SK-N-SH (cell line): Measurements from ENCODE around the gene WNT9B. TPM values are rescaled to one million over a fixed set of nuclear protein-coding genes. Genes with fewer than 3 reads are reported as not detected.

ENCODE experiments used
- CTCF ChIA-PET: fragments of 300-600, 350-600 bp; formaldehyde crosslinking; extraction: SDS; loops from one replicate; lab custom pipeline; 2021; lab: Yijun Ruan, JAX
- POLR2A ChIA-PET: fragments of 350-600 bp; sonication (Branson Sonifier 250); formaldehyde crosslinking; extraction: SDS; loops from one replicate; lab custom pipeline; 2020; ENCODE audit warnings: antibody characterized with exemption, inconsistent platforms; lab: Yijun Ruan, JAX
- DNase-seq: peaks from one replicate; pipeline ENCODE4 v3.0.0; 2012
- H2AFZ ChIP-seq: fragments of 200-600 bp; sonication (generic); 2 replicates; pipeline ENCODE4 v1.8.1; 2016; ENCODE audit warnings: antibody characterized with exemption, mild to moderate bottlenecking, low read depth
- H3F3A ChIP-seq: fragments of 200-600 bp; sonication (generic); replicated peaks from 2 replicates; pipeline ENCODE3; 2016; ENCODE audit warnings: antibody characterized with exemption, mild to moderate bottlenecking; ENCODE audit not compliant: insufficient read depth
- H3K27ac ChIP-seq, 2 experiments: fragments of 200-500 bp in 1 of 2; fragments of 200-600 bp in 1 of 2; sonication (Bioruptor generic) in 1 of 2; sonication (generic), shearing (Covaris generic) in 1 of 2; 2 replicates each; pipeline versions ENCODE4 v1.5.1 to v1.6.1; 2014 to 2016; ENCODE audit warnings: low read depth in 2 of 2, inconsistent platforms in 1 of 2, low read length in 1 of 2, mild to moderate bottlenecking in 1 of 2, mixed read lengths in 1 of 2
- H3K27me3 ChIP-seq: fragments of 200-600 bp; sonication (generic), shearing (Covaris generic); 2 replicates; pipeline ENCODE4 v1.6.1; 2016; ENCODE audit warnings: mixed run types; ENCODE audit not compliant: insufficient read depth
- H3K36me3 ChIP-seq, 2 experiments: fragments of 200-500 bp in 1 of 2; fragments of 200-600 bp in 1 of 2; sonication (Bioruptor generic) in 1 of 2; sonication (generic) in 1 of 2; replicated peaks in 1 of 2; 2 replicates each; pipeline versions ENCODE3 to v1.5.1; 2014 to 2016; ENCODE audit warnings: low read length in 1 of 2, mild to moderate bottlenecking in 1 of 2; ENCODE audit not compliant: insufficient read depth in 2 of 2, control insufficient read depth in 1 of 2
- H3K4me1 ChIP-seq, 2 experiments: fragments of 200-500 bp in 1 of 2; fragments of 200-600 bp in 1 of 2; sonication (Bioruptor generic) in 1 of 2; sonication (generic), shearing (Covaris generic) in 1 of 2; 2 replicates each; pipeline versions ENCODE4 v1.5.1 to v1.6.1; 2014 to 2016; ENCODE audit warnings: low read depth in 1 of 2, low read length in 1 of 2, mixed run types in 1 of 2; ENCODE audit not compliant: insufficient read depth in 2 of 2, control insufficient read depth in 1 of 2
- H3K4me2 ChIP-seq: fragments of 200-600 bp; sonication (generic), shearing (Covaris generic); 2 replicates; pipeline ENCODE4 v1.6.1; 2017; ENCODE audit warnings: mixed run types
- H3K4me3 ChIP-seq, 2 experiments: fragments of 200-500 bp in 1 of 2; fragments of 200-600 bp in 1 of 2; sonication (Bioruptor generic) in 1 of 2; sonication (generic), shearing (Covaris generic) in 1 of 2; 2 replicates each; pipeline versions ENCODE4 v1.5.1 to v1.8.1; 2014 to 2016; ENCODE audit warnings: low read depth in 2 of 2, inconsistent platforms in 1 of 2, low read length in 1 of 2, mild to moderate bottlenecking in 1 of 2, mixed read lengths in 1 of 2, moderate library complexity in 1 of 2
- H3K79me2 ChIP-seq: fragments of 200-600 bp; sonication (generic); 2 replicates; pipeline ENCODE4 v1.8.1; 2017; ENCODE audit warnings: mild to moderate bottlenecking; ENCODE audit not compliant: insufficient read depth
- H3K9ac ChIP-seq: fragments of 200-600 bp; sonication (generic); 2 replicates; pipeline ENCODE4 v1.6.1; 2017; ENCODE audit warnings: mixed run types
- H3K9me2 ChIP-seq: fragments of 200-600 bp; sonication (generic); 2 replicates; pipeline ENCODE4 v1.6.1; 2017; ENCODE audit warnings: mixed run types
- H3K9me3 ChIP-seq: fragments of 200-600 bp; sonication (generic); 2 replicates; pipeline ENCODE4 v1.6.1; 2017; ENCODE audit warnings: mixed run types, mild to moderate bottlenecking, moderate library complexity
- H4K20me1 ChIP-seq: fragments of 200-600 bp; sonication (generic); 2 replicates; pipeline ENCODE4 v1.6.1; 2017; ENCODE audit warnings: mild to moderate bottlenecking, mixed run types; ENCODE audit not compliant: insufficient read depth
- CHD2 ChIP-seq: fragments of 150-350 bp; IDR thresholded peaks from 2 replicates; pipeline ENCODE4 v1.6.1; 2018; ENCODE audit warnings: low read length; ENCODE audit not compliant: partially characterized antibody
- FOXJ3 ChIP-seq: sonication (generic); formaldehyde crosslinking; IDR thresholded peaks from 2 replicates; pipeline ENCODE4 v1.5.1; 2020; ENCODE audit warnings: mild to moderate bottlenecking, missing genetic modification reagents
- FOXM1 ChIP-seq: IDR thresholded peaks from 2 replicates; pipeline ENCODE4 v1.4.0; 2012; ENCODE audit warnings: low read depth, mild to moderate bottlenecking
- GABPA ChIP-seq: IDR thresholded peaks from 2 replicates; pipeline ENCODE4 v1.4.0; 2012; ENCODE audit warnings: low read depth, mild to moderate bottlenecking
- GATA2 ChIP-seq: sonication (generic); formaldehyde crosslinking; IDR thresholded peaks from 2 replicates; pipeline ENCODE4 v1.5.0; 2020; ENCODE audit warnings: mild to moderate bottlenecking, missing genetic modification reagents
- MEF2A ChIP-seq: IDR thresholded peaks from 2 replicates; pipeline ENCODE4 v1.4.0; 2012; ENCODE audit warnings: low read depth, borderline replicate concordance
- NFIC ChIP-seq: IDR thresholded peaks from 2 replicates; pipeline ENCODE4 v1.4.0; 2012; ENCODE audit warnings: borderline replicate concordance
- RFX5 ChIP-seq: IDR thresholded peaks from 2 replicates; pipeline ENCODE4 v1.6.1; 2012; ENCODE audit warnings: mild to moderate bottlenecking, improper control_type of control experiment, low read length
- RXRA ChIP-seq: IDR thresholded peaks from 2 replicates; pipeline ENCODE4 v1.4.0; 2012; ENCODE audit warnings: low read depth, mild to moderate bottlenecking, borderline replicate concordance
- SIN3A ChIP-seq: IDR thresholded peaks from 2 replicates; pipeline ENCODE4 v1.6.1; 2012; ENCODE audit warnings: low read depth, mild to moderate bottlenecking, low read length, moderate library complexity, borderline replicate concordance
- SMC3 ChIP-seq: IDR thresholded peaks from 2 replicates; pipeline ENCODE4 v1.6.1; 2012; ENCODE audit warnings: low read depth, low read length, improper control_type of control experiment
- TAF1 ChIP-seq: IDR thresholded peaks from 2 replicates; pipeline ENCODE4 v1.6.1; 2012; ENCODE audit warnings: low read depth, mild to moderate bottlenecking, low read length, moderate library complexity, borderline replicate concordance
- TCF12 ChIP-seq: IDR thresholded peaks from 2 replicates; pipeline ENCODE4 v1.4.0; 2012
- WGBS: methylation state at CpG from one replicate; pipeline ENCODE4 v1.1.6; 2017; ENCODE audit warnings: low lambda C conversion rate; 5-methylcytosine and 5-hydroxymethylcytosine counted together
- polyA plus RNA-seq, 3 experiments: library from polyadenylated mRNA; depleted of rRNA; stranded (reverse); fragments of >200 nt; gene quantifications; 2 replicates each; pipeline ENCODE4 v1.2.3, GENCODE V29; 2012
- TF ChIP-seq, protein P1 (sequence below): IDR thresholded peaks from 2 replicates; pipeline ENCODE4 v1.4.0; 2012; ENCODE audit warnings: low read depth, borderline replicate concordance
- TF ChIP-seq, protein P2 (sequence below): fragments of 150-350 bp; IDR thresholded peaks from 2 replicates; pipeline ENCODE4 v1.6.1; 2017; ENCODE audit warnings: antibody characterized with exemption, low read length, low read depth, borderline replicate concordance
- TF ChIP-seq, protein P3 (sequence below): IDR thresholded peaks from 2 replicates; pipeline ENCODE4 v1.6.1; 2012; ENCODE audit warnings: mild to moderate bottlenecking, low read depth, low read length, moderate library complexity
- TF ChIP-seq, protein P4 (sequence below): fragments of 200-600 bp; sonication (generic); IDR thresholded peaks from 2 replicates; pipeline ENCODE4 v1.6.1; 2017; ENCODE audit warnings: antibody characterized with exemption, mild to moderate bottlenecking, moderate library complexity

The WNT9B gene
- polyA plus RNA-seq, 1 of the 3 experiments (the other 2 are of a cell fraction), result not detected

DNA sequence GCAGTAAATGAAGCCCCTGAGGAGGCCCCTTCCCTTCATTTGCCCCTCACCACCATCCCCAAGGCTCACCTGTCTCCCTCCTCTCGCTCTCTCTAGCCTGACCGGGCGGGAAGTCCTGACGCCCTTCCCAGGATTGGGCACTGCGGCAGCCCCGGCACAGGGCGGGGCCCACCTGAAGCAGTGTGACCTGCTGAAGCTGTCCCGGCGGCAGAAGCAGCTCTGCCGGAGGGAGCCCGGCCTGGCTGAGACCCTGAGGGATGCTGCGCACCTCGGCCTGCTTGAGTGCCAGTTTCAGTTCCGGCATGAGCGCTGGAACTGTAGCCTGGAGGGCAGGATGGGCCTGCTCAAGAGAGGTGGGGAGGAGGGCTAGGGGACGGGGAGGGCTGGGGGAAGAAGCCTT lies 21.0 kb downstream of the WNT9B start:
- H3K9me3 ChIP-seq, result no peaks in the 10 kb centered on the region
- ChIA-PET CTCF (interaction anchor here (9.0 kb wide), 1 partner anchor 29 kb away, joined by 44 read pairs; no protein-coding TSS in a partner anchor), POLR2A (no interaction called here)
- TF ChIP-seq RFX5 (no peak), FOXM1 (no peak), SIN3A (no peak), GATA2 (CRISPR knock-in tag) (no peak)
- TF ChIP-seq, protein P1, sequence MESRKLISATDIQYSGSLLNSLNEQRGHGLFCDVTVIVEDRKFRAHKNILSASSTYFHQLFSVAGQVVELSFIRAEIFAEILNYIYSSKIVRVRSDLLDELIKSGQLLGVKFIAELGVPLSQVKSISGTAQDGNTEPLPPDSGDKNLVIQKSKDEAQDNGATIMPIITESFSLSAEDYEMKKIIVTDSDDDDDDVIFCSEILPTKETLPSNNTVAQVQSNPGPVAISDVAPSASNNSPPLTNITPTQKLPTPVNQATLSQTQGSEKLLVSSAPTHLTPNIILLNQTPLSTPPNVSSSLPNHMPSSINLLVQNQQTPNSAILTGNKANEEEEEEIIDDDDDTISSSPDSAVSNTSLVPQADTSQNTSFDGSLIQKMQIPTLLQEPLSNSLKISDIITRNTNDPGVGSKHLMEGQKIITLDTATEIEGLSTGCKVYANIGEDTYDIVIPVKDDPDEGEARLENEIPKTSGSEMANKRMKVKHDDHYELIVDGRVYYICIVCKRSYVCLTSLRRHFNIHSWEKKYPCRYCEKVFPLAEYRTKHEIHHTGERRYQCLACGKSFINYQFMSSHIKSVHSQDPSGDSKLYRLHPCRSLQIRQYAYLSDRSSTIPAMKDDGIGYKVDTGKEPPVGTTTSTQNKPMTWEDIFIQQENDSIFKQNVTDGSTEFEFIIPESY, result no peak
- 79% methylated on average over 16 of the region's 16 CpGs for WGBS
- H3K9me2 ChIP-seq, result no peaks in the 10 kb centered on the region
- peaks cover 0 to 5% of the 10 kb centered on the region in 2 experiments; a peak in 1 of 4 replicates for H3K4me1 ChIP-seq
- H3K36me3 ChIP-seq, result no peaks in the 10 kb centered on the region
- H4K20me1 ChIP-seq, result no peaks in the 10 kb centered on the region
- H3K27me3 ChIP-seq, result peaks cover 5% of the 10 kb centered on the region; the same call in 1 of the 2 replicates
- DNase-seq, result no peak
- H3K4me2 ChIP-seq, result no peak overlapping the region
- H2AFZ ChIP-seq, result no peak overlapping the region
- H3F3A ChIP-seq, result no peaks in the 10 kb centered on the region
- no peak overlapping the region for H3K27ac ChIP-seq
- H3K4me3 ChIP-seq, result no peak overlapping the region
- no peak overlapping the region for H3K9ac ChIP-seq
- H3K79me2 ChIP-seq, result no peaks in the 10 kb centered on the region

DNA sequence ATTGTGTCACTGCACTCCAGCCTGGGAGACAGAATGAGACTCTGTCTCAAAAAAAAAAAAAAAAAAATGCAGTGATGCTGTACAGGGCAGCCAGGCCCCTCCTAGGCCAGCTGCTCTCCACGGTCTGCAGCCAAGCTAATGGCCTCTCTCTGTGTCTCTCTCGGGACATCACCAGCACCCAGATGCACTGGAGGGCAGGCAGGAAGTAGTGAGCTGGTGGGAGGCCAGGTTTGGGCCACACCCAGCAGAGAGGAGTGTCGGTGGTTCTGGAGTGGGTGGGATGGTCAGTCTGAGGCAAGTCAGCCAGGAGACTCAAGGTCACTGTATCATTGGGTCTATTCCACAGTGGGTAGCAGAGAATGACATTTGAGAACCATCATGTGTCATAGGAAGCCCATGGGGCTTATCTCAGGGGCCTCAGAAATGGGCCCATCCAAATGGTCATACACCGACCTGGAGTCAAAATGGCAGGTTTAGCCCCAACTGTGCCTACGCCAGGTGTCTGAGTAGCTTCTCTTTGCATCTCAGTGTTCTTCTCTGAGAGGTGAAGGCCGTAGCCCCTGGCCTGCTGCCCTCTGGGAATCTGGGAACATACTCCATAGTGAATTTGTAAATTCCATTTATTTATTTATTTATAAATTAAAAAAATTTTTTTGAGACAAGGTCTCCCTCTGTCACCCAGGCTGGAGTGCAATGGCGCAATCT lies 22.7 kb downstream of the WNT9B start:
- H3K27me3 ChIP-seq, result peaks cover 6% of the 10 kb centered on the region; the same call in 1 of the 2 replicates
- H3K27ac ChIP-seq, result no peak overlapping the region
- H2AFZ ChIP-seq, result no peak overlapping the region
- no peak overlapping the region for H3K9ac ChIP-seq
- no peak for DNase-seq
- ChIA-PET POLR2A (interaction anchor here (0.6 to 1.1 kb wide), 2 partner anchors 70 to 261 kb away, joined by 3 to 4 read pairs; no protein-coding TSS in a partner anchor), CTCF (interaction anchor here (1.1 to 9.0 kb wide), 2 partner anchors 31 to 742 kb away, joined by 3 to 44 read pairs; no protein-coding TSS in a partner anchor)
- no peak overlapping the region for H3K4me3 ChIP-seq
- no peaks in the 10 kb centered on the region for H3K9me3 ChIP-seq
- H3K36me3 ChIP-seq, result no peaks in the 10 kb centered on the region
- 69% methylated on average over 7 of the region's 7 CpGs for WGBS
- no peaks in the 10 kb centered on the region for H3F3A ChIP-seq
- no peaks in the 10 kb centered on the region for H4K20me1 ChIP-seq
- H3K9me2 ChIP-seq, result no peaks in the 10 kb centered on the region
- H3K4me1 ChIP-seq, result peaks cover 0 to 5% of the 10 kb centered on the region in 2 experiments; a peak in 1 of 4 replicates
- H3K79me2 ChIP-seq, result no peaks in the 10 kb centered on the region
- no peak overlapping the region for H3K4me2 ChIP-seq
- TF ChIP-seq FOXM1 (no peak), FOXJ3 (CRISPR knock-in tag) (no peak), MEF2A (no peak), TCF12 (no peak), GABPA (no peak), RXRA (no peak), GATA2 (CRISPR knock-in tag) (no peak), SMC3 (no peak), NFIC (no peak), CHD2 (no peak), TAF1 (no peak)
- TF ChIP-seq, protein P2, sequence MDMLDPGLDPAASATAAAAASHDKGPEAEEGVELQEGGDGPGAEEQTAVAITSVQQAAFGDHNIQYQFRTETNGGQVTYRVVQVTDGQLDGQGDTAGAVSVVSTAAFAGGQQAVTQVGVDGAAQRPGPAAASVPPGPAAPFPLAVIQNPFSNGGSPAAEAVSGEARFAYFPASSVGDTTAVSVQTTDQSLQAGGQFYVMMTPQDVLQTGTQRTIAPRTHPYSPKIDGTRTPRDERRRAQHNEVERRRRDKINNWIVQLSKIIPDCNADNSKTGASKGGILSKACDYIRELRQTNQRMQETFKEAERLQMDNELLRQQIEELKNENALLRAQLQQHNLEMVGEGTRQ, result no peak
- TF ChIP-seq, protein P3, sequence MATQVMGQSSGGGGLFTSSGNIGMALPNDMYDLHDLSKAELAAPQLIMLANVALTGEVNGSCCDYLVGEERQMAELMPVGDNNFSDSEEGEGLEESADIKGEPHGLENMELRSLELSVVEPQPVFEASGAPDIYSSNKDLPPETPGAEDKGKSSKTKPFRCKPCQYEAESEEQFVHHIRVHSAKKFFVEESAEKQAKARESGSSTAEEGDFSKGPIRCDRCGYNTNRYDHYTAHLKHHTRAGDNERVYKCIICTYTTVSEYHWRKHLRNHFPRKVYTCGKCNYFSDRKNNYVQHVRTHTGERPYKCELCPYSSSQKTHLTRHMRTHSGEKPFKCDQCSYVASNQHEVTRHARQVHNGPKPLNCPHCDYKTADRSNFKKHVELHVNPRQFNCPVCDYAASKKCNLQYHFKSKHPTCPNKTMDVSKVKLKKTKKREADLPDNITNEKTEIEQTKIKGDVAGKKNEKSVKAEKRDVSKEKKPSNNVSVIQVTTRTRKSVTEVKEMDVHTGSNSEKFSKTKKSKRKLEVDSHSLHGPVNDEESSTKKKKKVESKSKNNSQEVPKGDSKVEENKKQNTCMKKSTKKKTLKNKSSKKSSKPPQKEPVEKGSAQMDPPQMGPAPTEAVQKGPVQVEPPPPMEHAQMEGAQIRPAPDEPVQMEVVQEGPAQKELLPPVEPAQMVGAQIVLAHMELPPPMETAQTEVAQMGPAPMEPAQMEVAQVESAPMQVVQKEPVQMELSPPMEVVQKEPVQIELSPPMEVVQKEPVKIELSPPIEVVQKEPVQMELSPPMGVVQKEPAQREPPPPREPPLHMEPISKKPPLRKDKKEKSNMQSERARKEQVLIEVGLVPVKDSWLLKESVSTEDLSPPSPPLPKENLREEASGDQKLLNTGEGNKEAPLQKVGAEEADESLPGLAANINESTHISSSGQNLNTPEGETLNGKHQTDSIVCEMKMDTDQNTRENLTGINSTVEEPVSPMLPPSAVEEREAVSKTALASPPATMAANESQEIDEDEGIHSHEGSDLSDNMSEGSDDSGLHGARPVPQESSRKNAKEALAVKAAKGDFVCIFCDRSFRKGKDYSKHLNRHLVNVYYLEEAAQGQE, result no peak
- TF ChIP-seq, protein P4, sequence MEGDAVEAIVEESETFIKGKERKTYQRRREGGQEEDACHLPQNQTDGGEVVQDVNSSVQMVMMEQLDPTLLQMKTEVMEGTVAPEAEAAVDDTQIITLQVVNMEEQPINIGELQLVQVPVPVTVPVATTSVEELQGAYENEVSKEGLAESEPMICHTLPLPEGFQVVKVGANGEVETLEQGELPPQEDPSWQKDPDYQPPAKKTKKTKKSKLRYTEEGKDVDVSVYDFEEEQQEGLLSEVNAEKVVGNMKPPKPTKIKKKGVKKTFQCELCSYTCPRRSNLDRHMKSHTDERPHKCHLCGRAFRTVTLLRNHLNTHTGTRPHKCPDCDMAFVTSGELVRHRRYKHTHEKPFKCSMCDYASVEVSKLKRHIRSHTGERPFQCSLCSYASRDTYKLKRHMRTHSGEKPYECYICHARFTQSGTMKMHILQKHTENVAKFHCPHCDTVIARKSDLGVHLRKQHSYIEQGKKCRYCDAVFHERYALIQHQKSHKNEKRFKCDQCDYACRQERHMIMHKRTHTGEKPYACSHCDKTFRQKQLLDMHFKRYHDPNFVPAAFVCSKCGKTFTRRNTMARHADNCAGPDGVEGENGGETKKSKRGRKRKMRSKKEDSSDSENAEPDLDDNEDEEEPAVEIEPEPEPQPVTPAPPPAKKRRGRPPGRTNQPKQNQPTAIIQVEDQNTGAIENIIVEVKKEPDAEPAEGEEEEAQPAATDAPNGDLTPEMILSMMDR, result no peak
